Measurements from ENCODE around the gene KRTAP5-11.

GRCh38 chr11:71577469-71578004 is 5.1 kb downstream of the KRTAP5-11 start:
- TF ChIP-seq CTCF (IDR thresholded peaks at IDR 0.05) = no peak
- no peak for TF ChIP-seq POLR2A (IDR thresholded peaks at IDR 0.05)

Data from Peyer's patch (tissue), 4 donors.